ENCODE measurements around the gene ORAI3. TPM values are rescaled to one million over a fixed set of nuclear protein-coding genes. Genes with fewer than 3 reads are reported as not detected.

Gene ORAI3
- total RNA-seq, 1 experiment from 2014 or later: 26.9 TPM

GRCh38 chr16:30912794-30913412 lies 36.0 kb upstream of the ORAI3 start:
- no peaks in the 10 kb centered on the region for H3K27me3 ChIP-seq (ENCODE audit: control insufficient read depth, insufficient read depth, low read length)
- no peak for TF ChIP-seq REST (IDR thresholded peaks at IDR 0.05; ENCODE audit: insufficient read depth in 1 of 2, low read depth in 2 of 2, low read length in 1 of 2)
- no peak for TF ChIP-seq CTCF (IDR thresholded peaks at IDR 0.05)
- TF ChIP-seq TCF7L2 (IDR thresholded peaks at IDR 0.05; ENCODE audit: low read depth, low read length): no peak
- no peak for TF ChIP-seq SIN3A (IDR thresholded peaks at IDR 0.05; ENCODE audit: borderline replicate concordance, insufficient read depth, low read depth, low read length)
- TF ChIP-seq POLR2AphosphoS5 (IDR thresholded peaks at IDR 0.05; ENCODE audit: low read depth, low read length): no peak
- DNase-seq (ENCODE audit: low read depth, low spot score): no peak
- no peak overlapping the region for H3K27ac ChIP-seq (ENCODE audit: low read length)
- no peaks in the 10 kb centered on the region for H3K4me1 ChIP-seq (ENCODE audit: control insufficient read depth, insufficient read depth, low read length)
- H3K4me3 ChIP-seq (ENCODE audit: low read depth in 2 of 2, low read length in 2 of 2): no peak overlapping the region
- no peaks in the 10 kb centered on the region for H3K36me3 ChIP-seq (ENCODE audit: control insufficient read depth, insufficient read depth, low read length)
- ChIA-PET CTCF (no interaction called here), POLR2A (interaction anchor here (0.5 to 0.8 kb wide), 2 partner anchors 11 to 90 kb away, joined by 3 read pairs; no protein-coding TSS in a partner anchor)
- intact Hi-C loops (cut with micrococcal nuclease; ENCODE audit: unreplicated experiment) (no loop called here), in situ Hi-C loops (cut with HindIII; ENCODE audit: low pct_unique_long_range_greater_than_20kb, low sequenced_read_pairs) (no loop called here)
- no peak; the same call in 1 of the 2 replicates for ATAC-seq
- no peaks in the 10 kb centered on the region for H3K9me3 ChIP-seq (ENCODE audit: control insufficient read depth, insufficient read depth, low read depth, low read length)
- no TSS peak for BruUV-seq (replicated peaks)

GRCh38 chr16:30914830-30915229 lies 34.0 kb upstream of the ORAI3 start:
- CTCF ChIA-PET: no interaction called here
- Histone ChIP-seq H3K9me3 (ENCODE audit: control insufficient read depth, insufficient read depth, low read depth, low read length) (no peaks in the 10 kb centered on the region), H3K27ac (ENCODE audit: low read length) (no peak overlapping the region), H3K36me3 (ENCODE audit: control insufficient read depth, insufficient read depth, low read length) (no peaks in the 10 kb centered on the region), H3K4me3 (ENCODE audit: low read depth in 2 of 2, low read length in 2 of 2) (no peak overlapping the region), H3K27me3 (ENCODE audit: control insufficient read depth, insufficient read depth, low read length) (no peaks in the 10 kb centered on the region), H3K4me1 (ENCODE audit: control insufficient read depth, insufficient read depth, low read length) (no peaks in the 10 kb centered on the region)
- intact Hi-C loops (cut with micrococcal nuclease; ENCODE audit: unreplicated experiment) (no loop called here), in situ Hi-C loops (cut with HindIII; ENCODE audit: low pct_unique_long_range_greater_than_20kb, low sequenced_read_pairs) (no loop called here)
- POLR2A ChIA-PET: no interaction called here
- BruUV-seq (replicated peaks): no TSS peak
- TF ChIP-seq TCF7L2 (IDR thresholded peaks at IDR 0.05; ENCODE audit: low read depth, low read length): no peak
- TF ChIP-seq REST (IDR thresholded peaks at IDR 0.05; ENCODE audit: insufficient read depth in 1 of 2, low read depth in 2 of 2, low read length in 1 of 2): no peak
- no peak for TF ChIP-seq CTCF (IDR thresholded peaks at IDR 0.05)
- TF ChIP-seq SIN3A (IDR thresholded peaks at IDR 0.05; ENCODE audit: borderline replicate concordance, insufficient read depth, low read depth, low read length): no peak
- TF ChIP-seq POLR2AphosphoS5 (IDR thresholded peaks at IDR 0.05; ENCODE audit: low read depth, low read length): no peak
- ATAC-seq: no peak
- DNase-seq (ENCODE audit: low read depth, low spot score): no peak

Data from Panc1 (cell line).